ENCODE measurements around the gene F2RL2.

DNA sequence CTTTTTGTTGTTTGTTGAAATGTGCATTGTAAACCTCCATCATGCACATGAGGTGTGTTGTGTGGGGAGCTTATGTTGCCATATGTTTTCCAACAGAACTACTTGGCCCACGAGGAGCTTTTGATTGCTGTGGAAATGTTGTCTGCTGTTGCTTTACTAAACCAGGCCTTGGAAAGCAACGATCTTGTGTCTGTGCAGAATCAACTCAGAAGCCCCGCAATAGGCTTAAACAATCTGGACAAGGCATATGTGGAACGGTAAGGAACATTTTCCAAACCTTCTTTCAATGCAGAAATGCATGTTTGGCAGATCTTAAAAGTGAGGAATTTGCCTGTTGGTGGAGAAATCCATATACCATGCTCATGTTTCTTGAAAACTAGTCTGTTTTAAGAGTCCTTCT, 22.5 kb downstream of the F2RL2 start:
- TF ChIP-seq, protein P1, sequence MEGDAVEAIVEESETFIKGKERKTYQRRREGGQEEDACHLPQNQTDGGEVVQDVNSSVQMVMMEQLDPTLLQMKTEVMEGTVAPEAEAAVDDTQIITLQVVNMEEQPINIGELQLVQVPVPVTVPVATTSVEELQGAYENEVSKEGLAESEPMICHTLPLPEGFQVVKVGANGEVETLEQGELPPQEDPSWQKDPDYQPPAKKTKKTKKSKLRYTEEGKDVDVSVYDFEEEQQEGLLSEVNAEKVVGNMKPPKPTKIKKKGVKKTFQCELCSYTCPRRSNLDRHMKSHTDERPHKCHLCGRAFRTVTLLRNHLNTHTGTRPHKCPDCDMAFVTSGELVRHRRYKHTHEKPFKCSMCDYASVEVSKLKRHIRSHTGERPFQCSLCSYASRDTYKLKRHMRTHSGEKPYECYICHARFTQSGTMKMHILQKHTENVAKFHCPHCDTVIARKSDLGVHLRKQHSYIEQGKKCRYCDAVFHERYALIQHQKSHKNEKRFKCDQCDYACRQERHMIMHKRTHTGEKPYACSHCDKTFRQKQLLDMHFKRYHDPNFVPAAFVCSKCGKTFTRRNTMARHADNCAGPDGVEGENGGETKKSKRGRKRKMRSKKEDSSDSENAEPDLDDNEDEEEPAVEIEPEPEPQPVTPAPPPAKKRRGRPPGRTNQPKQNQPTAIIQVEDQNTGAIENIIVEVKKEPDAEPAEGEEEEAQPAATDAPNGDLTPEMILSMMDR (IDR thresholded peaks at IDR 0.05; ENCODE audit: insufficient read depth, low read length) = no peak
- TF ChIP-seq, protein P2, sequence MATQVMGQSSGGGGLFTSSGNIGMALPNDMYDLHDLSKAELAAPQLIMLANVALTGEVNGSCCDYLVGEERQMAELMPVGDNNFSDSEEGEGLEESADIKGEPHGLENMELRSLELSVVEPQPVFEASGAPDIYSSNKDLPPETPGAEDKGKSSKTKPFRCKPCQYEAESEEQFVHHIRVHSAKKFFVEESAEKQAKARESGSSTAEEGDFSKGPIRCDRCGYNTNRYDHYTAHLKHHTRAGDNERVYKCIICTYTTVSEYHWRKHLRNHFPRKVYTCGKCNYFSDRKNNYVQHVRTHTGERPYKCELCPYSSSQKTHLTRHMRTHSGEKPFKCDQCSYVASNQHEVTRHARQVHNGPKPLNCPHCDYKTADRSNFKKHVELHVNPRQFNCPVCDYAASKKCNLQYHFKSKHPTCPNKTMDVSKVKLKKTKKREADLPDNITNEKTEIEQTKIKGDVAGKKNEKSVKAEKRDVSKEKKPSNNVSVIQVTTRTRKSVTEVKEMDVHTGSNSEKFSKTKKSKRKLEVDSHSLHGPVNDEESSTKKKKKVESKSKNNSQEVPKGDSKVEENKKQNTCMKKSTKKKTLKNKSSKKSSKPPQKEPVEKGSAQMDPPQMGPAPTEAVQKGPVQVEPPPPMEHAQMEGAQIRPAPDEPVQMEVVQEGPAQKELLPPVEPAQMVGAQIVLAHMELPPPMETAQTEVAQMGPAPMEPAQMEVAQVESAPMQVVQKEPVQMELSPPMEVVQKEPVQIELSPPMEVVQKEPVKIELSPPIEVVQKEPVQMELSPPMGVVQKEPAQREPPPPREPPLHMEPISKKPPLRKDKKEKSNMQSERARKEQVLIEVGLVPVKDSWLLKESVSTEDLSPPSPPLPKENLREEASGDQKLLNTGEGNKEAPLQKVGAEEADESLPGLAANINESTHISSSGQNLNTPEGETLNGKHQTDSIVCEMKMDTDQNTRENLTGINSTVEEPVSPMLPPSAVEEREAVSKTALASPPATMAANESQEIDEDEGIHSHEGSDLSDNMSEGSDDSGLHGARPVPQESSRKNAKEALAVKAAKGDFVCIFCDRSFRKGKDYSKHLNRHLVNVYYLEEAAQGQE (IDR thresholded peaks at IDR 0.05; ENCODE audit: insufficient replicate concordance, low read depth) = no peak
- no peak for TF ChIP-seq GABPA (IDR thresholded peaks at IDR 0.05; ENCODE audit: low read depth)
